ENCODE measurements around the gene AOPEP. TPM values are rescaled to one million over a fixed set of nuclear protein-coding genes. Genes with fewer than 3 reads are reported as not detected.

The AOPEP gene
- total and polyA plus RNA-seq, 2 of the 13 experiments (the other 11 are each of a cell fraction or from before 2014, with no cell fraction given): 22.2 to 41.6 TPM

GRCh38 chr9:94783102-94783682 lies 56.7 kb downstream of the AOPEP start (continued):
- TF ChIP-seq ZNF879 (CRISPR knock-in tag; IDR thresholded peaks at IDR 0.05) (no peak), ZNF552 (CRISPR knock-in tag; IDR thresholded peaks at IDR 0.05; ENCODE audit: borderline replicate concordance) (no peak), NR2F6 (IDR thresholded peaks at IDR 0.05) (no peak), NR2F6 (CRISPR knock-in tag; IDR thresholded peaks at IDR 0.05) (peak; percentile 20; the same call in 1 of the 2 replicates), TOE1 (CRISPR knock-in tag; IDR thresholded peaks at IDR 0.05) (no peak), STAG1 (CRISPR knock-in tag; IDR thresholded peaks at IDR 0.05) (peak; percentile 97), ZFP41 (CRISPR knock-in tag; IDR thresholded peaks at IDR 0.05; ENCODE audit: borderline replicate concordance) (no peak), NR2C2 (CRISPR knock-in tag; IDR thresholded peaks at IDR 0.05; ENCODE audit: borderline replicate concordance) (no peak), TMF1 (CRISPR knock-in tag; IDR thresholded peaks at IDR 0.05; ENCODE audit: low read depth) (no peak), NFIC (IDR thresholded peaks at IDR 0.05; ENCODE audit: low read length) (no peak), TBL1XR1 (IDR thresholded peaks at IDR 0.05; ENCODE audit: borderline replicate concordance, low read length, partially characterized antibody) (no peak), TEAD3 (CRISPR knock-in tag; optimal IDR thresholded peaks at IDR 0.05; ENCODE audit: borderline replicate concordance) (peak; percentile 24), ERF (CRISPR knock-in tag; IDR thresholded peaks at IDR 0.05) (peak; percentile 60; the same call in 1 of the 2 replicates), REPIN1 (CRISPR knock-in tag; IDR thresholded peaks at IDR 0.05; ENCODE audit: borderline replicate concordance, low read depth) (0 out of 2 replicates have a peak, but pooled peaks have one; percentile 21), ZNF83 (CRISPR knock-in tag; IDR thresholded peaks at IDR 0.05; ENCODE audit: borderline replicate concordance) (no peak), THRA (CRISPR knock-in tag; IDR thresholded peaks at IDR 0.05; ENCODE audit: borderline replicate concordance) (0 out of 2 replicates have a peak, but pooled peaks have one; percentile 14), ZSCAN25 (CRISPR knock-in tag; IDR thresholded peaks at IDR 0.05) (0 out of 2 replicates have a peak, but pooled peaks have one; percentile 23), ESRRA (CRISPR knock-in tag; IDR thresholded peaks at IDR 0.05; ENCODE audit: low read depth) (peak; percentile 48; the same call in 1 of the 2 replicates), DDIT3 (CRISPR knock-in tag; IDR thresholded peaks at IDR 0.05) (no peak), TSC22D2 (CRISPR knock-in tag; IDR thresholded peaks at IDR 0.05; ENCODE audit: borderline replicate concordance) (no peak), KMT2B (CRISPR knock-in tag; IDR thresholded peaks at IDR 0.05) (no peak), FOSL2 (CRISPR knock-in tag; IDR thresholded peaks at IDR 0.05) (peak; percentile 27; the same call in 1 of the 2 replicates), ISL2 (CRISPR knock-in tag; IDR thresholded peaks at IDR 0.05) (no peak)
- TF ChIP-seq, protein P1, sequence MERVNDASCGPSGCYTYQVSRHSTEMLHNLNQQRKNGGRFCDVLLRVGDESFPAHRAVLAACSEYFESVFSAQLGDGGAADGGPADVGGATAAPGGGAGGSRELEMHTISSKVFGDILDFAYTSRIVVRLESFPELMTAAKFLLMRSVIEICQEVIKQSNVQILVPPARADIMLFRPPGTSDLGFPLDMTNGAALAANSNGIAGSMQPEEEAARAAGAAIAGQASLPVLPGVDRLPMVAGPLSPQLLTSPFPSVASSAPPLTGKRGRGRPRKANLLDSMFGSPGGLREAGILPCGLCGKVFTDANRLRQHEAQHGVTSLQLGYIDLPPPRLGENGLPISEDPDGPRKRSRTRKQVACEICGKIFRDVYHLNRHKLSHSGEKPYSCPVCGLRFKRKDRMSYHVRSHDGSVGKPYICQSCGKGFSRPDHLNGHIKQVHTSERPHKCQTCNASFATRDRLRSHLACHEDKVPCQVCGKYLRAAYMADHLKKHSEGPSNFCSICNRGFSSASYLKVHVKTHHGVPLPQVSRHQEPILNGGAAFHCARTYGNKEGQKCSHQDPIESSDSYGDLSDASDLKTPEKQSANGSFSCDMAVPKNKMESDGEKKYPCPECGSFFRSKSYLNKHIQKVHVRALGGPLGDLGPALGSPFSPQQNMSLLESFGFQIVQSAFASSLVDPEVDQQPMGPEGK (CRISPR knock-in tag; IDR thresholded peaks at IDR 0.05): peak; percentile 46
- TF ChIP-seq, protein P2, sequence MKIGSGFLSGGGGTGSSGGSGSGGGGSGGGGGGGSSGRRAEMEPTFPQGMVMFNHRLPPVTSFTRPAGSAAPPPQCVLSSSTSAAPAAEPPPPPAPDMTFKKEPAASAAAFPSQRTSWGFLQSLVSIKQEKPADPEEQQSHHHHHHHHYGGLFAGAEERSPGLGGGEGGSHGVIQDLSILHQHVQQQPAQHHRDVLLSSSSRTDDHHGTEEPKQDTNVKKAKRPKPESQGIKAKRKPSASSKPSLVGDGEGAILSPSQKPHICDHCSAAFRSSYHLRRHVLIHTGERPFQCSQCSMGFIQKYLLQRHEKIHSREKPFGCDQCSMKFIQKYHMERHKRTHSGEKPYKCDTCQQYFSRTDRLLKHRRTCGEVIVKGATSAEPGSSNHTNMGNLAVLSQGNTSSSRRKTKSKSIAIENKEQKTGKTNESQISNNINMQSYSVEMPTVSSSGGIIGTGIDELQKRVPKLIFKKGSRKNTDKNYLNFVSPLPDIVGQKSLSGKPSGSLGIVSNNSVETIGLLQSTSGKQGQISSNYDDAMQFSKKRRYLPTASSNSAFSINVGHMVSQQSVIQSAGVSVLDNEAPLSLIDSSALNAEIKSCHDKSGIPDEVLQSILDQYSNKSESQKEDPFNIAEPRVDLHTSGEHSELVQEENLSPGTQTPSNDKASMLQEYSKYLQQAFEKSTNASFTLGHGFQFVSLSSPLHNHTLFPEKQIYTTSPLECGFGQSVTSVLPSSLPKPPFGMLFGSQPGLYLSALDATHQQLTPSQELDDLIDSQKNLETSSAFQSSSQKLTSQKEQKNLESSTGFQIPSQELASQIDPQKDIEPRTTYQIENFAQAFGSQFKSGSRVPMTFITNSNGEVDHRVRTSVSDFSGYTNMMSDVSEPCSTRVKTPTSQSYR (CRISPR knock-in tag; IDR thresholded peaks at IDR 0.05; ENCODE audit: borderline replicate concordance): no peak
